Type B pancreatic cell (in vitro differentiated cells): Measurements from ENCODE around the gene ATP8B4. TPM values are rescaled to one million over a fixed set of nuclear protein-coding genes. Genes with fewer than 3 reads are reported as not detected.

Source experiments
- DNase-seq: peaks from one replicate; pipeline ENCODE4 v3.0.0; 2021; ENCODE audit warnings: mixed read lengths; ENCODE audit not compliant: unreplicated experiment; ENCODE audit errors: extremely low spot score
- H3K27ac Mint-ChIP-seq: 2 replicates; pipeline ENCODE4 v1.8.0; 2021; ENCODE audit warnings: mild to moderate bottlenecking, mixed read lengths
- H3K27me3 Mint-ChIP-seq: 2 replicates; pipeline ENCODE4 v1.8.0; 2021; ENCODE audit warnings: mixed read lengths
- H3K36me3 Mint-ChIP-seq: 2 replicates; pipeline ENCODE4 v1.8.0; 2021; ENCODE audit warnings: mixed read lengths
- H3K4me1 Mint-ChIP-seq: one replicate; pipeline ENCODE4 v1.8.0; 2021; ENCODE audit warnings: mixed read lengths; ENCODE audit not compliant: unreplicated experiment
- H3K4me3 Mint-ChIP-seq: 2 replicates; pipeline ENCODE4 v1.8.0; 2021; ENCODE audit warnings: mild to moderate bottlenecking, mixed read lengths
- H3K9me3 Mint-ChIP-seq: 2 replicates; pipeline ENCODE4 v1.8.0; 2021; ENCODE audit warnings: mixed read lengths
- total RNA-seq: library from RNA; stranded (reverse); gene quantifications from 2 replicates; pipeline ENCODE4 v1.2.1, GENCODE V29; 2021; ENCODE audit warnings: low replicate concordance
- TF ChIP-seq, protein P1 (sequence below): fragments of 200-600 bp; sonication (generic); conservative IDR thresholded peaks from 2 replicates; pipeline ENCODE4 v1.5.0; 2021; ENCODE audit warnings: antibody characterized with exemption, mild to moderate bottlenecking

ATP8B4 gene
- total RNA-seq, 1 donor from 2014 or later = 2.2 TPM

DNA sequence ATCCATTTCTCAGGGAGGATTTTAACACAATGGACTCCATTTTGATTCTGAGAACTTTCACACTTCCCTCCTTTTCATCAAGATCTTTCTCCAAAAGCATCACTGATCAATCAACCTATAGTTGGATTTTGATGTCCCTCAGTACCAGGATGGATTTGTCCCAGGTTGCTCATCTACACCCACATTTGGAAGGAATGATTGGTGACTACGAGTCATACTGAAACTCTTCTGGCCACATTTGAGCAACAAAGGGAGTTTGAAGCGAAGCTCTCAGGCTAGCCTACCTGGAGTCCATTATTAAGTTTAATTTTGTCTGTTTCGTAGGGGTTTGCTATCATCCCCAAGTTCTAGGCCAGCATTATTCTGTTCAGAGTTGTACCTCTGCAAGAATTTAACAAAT, 31.3 kb upstream of the ATP8B4 start:
- no peaks in the 10 kb centered on the region for H3K27me3 Mint-ChIP-seq
- H3K36me3 Mint-ChIP-seq = no peaks in the 10 kb centered on the region

DNA sequence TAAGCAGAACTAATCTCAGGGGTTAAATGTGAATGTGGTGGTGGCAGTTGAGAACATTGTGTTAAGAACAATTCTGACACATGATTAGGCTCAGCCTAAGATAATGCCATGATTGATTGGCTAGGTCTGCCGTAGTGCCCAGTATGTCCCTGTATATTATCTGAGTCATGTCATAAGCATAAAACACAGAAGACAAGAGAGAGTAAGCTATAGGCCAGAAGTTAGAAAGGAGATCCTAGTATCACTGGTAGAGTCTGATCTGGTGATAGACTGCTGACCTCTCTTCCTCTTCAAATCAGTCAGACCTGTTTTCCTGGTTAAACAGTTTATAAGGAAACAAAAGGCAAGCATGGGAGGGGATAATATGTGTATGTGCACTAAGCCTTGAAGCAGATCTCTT, 30.1 kb upstream of the ATP8B4 start:
- H3K9me3 Mint-ChIP-seq = no peaks in the 10 kb centered on the region
- peaks cover 18% of the 10 kb centered on the region for H3K4me1 Mint-ChIP-seq
- TF ChIP-seq, protein P1, sequence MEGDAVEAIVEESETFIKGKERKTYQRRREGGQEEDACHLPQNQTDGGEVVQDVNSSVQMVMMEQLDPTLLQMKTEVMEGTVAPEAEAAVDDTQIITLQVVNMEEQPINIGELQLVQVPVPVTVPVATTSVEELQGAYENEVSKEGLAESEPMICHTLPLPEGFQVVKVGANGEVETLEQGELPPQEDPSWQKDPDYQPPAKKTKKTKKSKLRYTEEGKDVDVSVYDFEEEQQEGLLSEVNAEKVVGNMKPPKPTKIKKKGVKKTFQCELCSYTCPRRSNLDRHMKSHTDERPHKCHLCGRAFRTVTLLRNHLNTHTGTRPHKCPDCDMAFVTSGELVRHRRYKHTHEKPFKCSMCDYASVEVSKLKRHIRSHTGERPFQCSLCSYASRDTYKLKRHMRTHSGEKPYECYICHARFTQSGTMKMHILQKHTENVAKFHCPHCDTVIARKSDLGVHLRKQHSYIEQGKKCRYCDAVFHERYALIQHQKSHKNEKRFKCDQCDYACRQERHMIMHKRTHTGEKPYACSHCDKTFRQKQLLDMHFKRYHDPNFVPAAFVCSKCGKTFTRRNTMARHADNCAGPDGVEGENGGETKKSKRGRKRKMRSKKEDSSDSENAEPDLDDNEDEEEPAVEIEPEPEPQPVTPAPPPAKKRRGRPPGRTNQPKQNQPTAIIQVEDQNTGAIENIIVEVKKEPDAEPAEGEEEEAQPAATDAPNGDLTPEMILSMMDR = no peak
- no peaks in the 10 kb centered on the region for H3K27me3 Mint-ChIP-seq
- no peak for DNase-seq
- H3K36me3 Mint-ChIP-seq = no peaks in the 10 kb centered on the region
- H3K27ac Mint-ChIP-seq = peak overlapping the region; percentile 72
- no peak overlapping the region for H3K4me3 Mint-ChIP-seq

More for the DNA sequence above, 31.3 kb upstream of the ATP8B4 start:
- no peak for DNase-seq
- Mint-ChIP-seq H3K4me1 (peaks cover 13% of the 10 kb centered on the region), H3K27ac (no peak overlapping the region), H3K4me3 (no peak overlapping the region), H3K9me3 (no peaks in the 10 kb centered on the region)
- TF ChIP-seq, protein P1 = no peak

DNA sequence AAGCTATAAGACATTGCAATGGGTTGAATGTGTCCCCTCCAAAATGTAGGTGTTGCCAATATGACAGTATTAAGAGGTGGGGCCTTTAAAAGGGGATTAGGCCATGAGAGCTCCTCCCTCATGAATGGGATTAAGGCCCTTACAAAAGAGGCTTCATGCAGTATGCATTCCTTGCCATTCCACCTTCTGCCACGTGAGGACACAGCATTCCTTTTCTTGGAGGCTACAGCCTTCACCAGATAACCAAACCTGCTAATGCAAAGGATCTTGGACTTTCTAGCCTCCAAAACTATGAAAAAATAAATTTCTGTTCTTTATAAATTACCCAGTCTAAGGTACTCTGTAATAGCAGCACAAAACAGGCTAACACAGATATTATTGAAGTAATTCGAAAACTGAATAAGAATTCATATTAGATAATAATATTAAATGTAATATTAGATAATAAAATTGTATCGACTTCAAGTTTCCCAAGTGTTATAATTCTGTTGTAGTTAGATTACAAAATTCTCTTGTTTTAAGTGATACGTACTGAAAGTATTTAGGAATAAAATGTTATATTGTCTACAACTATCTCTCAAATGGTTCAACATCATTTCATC, 29.4 kb upstream of the ATP8B4 start:
- Mint-ChIP-seq H3K36me3 (no peaks in the 10 kb centered on the region), H3K9me3 (no peaks in the 10 kb centered on the region), H3K4me3 (no peak overlapping the region), H3K27me3 (no peaks in the 10 kb centered on the region), H3K27ac (no peak overlapping the region), H3K4me1 (peaks cover 18% of the 10 kb centered on the region)
- no peak for DNase-seq
- TF ChIP-seq, protein P1 = peak; percentile 71

DNA sequence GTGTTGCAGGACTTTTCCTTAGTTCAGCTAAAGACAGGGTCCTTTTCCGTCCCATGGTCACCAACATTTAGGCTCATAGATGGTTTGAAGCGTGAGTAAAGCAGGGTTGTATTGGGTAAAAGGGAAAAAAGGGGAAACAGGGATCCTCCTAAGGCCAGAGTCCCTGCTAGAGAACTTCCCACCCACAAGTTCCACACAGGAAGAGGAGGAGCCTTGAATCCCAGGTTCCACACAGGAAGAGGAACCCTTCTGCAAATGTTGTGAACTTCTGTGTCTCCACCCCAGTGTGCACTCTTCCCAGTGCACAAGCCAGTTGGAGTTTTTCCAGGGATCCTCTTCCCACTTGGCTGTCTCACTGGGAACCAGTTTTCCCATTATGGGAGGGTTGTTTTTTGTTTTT, 27.6 kb upstream of the ATP8B4 start:
- no peak for DNase-seq
- no peaks in the 10 kb centered on the region for H3K27me3 Mint-ChIP-seq
- H3K27ac Mint-ChIP-seq = no peak overlapping the region
- no peak overlapping the region for H3K4me3 Mint-ChIP-seq
- H3K36me3 Mint-ChIP-seq = no peaks in the 10 kb centered on the region
- H3K4me1 Mint-ChIP-seq = peaks cover 18% of the 10 kb centered on the region
- no peaks in the 10 kb centered on the region for H3K9me3 Mint-ChIP-seq
- TF ChIP-seq, protein P1 = no peak

DNA sequence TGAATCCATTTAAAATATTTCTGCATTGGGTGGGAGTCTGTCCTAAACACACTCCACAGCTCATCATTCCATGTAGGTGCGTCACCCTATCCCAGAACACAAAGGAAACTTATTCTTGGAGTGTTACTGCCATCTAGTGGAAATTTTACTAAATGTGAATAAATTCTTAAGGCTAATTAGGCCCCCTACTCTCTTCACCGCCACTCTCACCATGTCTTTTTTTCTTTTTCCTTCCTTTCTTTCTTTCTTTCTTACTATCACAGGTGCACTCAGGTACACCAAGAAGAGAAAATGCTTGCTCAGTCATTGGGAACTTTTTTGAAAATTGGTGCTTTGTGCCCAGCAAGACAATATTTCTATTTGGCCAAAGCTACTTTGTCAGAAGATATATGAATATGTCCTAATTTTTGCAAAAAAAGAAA, 26.4 kb upstream of the ATP8B4 start:
- Mint-ChIP-seq H3K4me1 (peaks cover 18% of the 10 kb centered on the region), H3K36me3 (no peaks in the 10 kb centered on the region), H3K27me3 (no peaks in the 10 kb centered on the region), H3K27ac (no peak overlapping the region), H3K4me3 (no peak overlapping the region), H3K9me3 (no peaks in the 10 kb centered on the region)
- TF ChIP-seq, protein P1 = peak; percentile 79
- DNase-seq = no peak
